AG10803 (cell line): ENCODE results near the gene NRN1L.

Source experiments
- DNase-seq: peaks from one replicate; pipeline ENCODE4 v3.0.0; 2010; ENCODE audit warnings: low read depth
- H3K4me3 ChIP-seq: 2 replicates; pipeline ENCODE4 v1.5.1; 2011; ENCODE audit warnings: mild to moderate bottlenecking, low read length, control low read depth
- CTCF ChIP-seq: conservative IDR thresholded peaks from 2 replicates; pipeline ENCODE4 v1.5.1; 2011; ENCODE audit warnings: mild to moderate bottlenecking, low read length, control low read depth, inconsistent platforms

NRN1L gene

DNA sequence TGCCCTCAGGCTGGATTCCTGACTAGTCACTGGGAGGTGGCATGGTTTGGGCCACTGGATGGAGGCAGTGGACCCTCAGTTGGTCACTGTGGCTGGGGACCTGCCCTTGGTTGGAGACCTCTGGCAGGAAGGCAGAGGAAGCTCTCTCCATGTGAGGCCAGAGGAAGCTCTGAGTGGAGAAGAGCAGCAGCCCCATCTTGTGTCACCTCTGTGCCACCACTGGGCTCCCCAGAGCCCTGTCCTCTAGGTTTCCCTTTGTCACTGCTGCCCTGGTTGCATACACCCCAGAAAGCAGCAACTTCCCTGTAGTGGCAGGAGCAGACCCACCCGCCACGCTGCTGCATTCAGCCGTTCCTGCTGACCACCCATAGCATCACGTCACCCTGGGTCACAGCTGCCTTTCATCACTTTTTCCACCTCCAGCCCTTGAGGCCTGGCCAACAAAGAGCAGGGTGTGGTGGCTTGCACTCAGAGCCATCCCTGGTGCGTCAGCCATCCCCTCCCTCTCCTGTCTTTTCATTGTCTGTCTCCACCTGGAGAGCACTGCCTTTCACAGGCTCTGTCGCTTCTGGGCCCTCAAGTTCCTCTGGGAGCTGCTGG is 35.0 kb downstream of the NRN1L start:
- H3K4me3 ChIP-seq = no peak overlapping the region
- DNase-seq = no peak
- TF ChIP-seq CTCF = no peak

GRCh38 chr16:67922221-67922620 is 37.5 kb downstream of the NRN1L start:
- H3K4me3 ChIP-seq = no peak overlapping the region
- no peak for DNase-seq
- no peak for TF ChIP-seq CTCF

- TF ChIP-seq CTCF = no peak
- no peak overlapping the region for H3K4me3 ChIP-seq
- no peak for DNase-seq
Measured at GRCh38 chr16:67922740-67923139, 38.1 kb downstream of the NRN1L start.

DNA sequence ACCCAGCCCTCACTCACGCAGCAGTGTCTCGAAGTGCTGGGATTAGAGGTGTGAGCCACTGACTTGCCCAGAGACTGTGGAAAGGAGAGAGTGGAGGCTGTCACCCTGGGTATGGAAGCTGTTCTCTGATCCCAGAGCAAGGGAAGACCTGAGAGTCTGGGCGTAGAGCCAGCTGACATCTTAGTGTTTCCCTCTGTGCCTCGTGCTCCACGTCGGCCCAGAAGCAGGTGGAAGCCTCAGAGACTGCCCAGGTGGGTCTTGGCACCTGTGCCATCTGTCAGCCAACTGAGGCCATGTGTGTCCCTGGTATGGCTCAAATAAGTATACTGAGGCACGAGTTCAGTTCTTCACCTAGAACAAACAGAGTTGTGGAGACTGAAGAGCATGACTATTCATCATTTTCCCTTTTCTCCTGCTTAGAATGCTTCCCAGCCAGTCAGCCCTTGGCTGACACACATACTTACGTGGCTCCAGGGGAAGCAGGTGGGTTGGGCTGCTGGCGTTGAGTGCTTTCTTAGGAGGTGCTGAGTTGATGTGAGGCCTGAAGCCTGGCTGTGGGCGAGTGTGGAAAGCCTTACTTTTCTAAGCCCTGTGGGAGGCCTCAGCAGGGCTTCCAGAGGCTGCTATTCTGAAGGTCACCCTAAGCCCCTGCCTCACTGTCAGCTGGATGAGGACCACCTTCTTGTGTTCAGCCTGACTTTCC is 38.9 kb downstream of the NRN1L start:
- TF ChIP-seq CTCF = no peak
- H3K4me3 ChIP-seq = no peak overlapping the region
- DNase-seq = no peak

- H3K4me3 ChIP-seq = no peak overlapping the region
- DNase-seq = no peak
- no peak for TF ChIP-seq CTCF
Measured at GRCh38 chr16:67924140-67924906, 39.6 kb downstream of the NRN1L start.

DNA sequence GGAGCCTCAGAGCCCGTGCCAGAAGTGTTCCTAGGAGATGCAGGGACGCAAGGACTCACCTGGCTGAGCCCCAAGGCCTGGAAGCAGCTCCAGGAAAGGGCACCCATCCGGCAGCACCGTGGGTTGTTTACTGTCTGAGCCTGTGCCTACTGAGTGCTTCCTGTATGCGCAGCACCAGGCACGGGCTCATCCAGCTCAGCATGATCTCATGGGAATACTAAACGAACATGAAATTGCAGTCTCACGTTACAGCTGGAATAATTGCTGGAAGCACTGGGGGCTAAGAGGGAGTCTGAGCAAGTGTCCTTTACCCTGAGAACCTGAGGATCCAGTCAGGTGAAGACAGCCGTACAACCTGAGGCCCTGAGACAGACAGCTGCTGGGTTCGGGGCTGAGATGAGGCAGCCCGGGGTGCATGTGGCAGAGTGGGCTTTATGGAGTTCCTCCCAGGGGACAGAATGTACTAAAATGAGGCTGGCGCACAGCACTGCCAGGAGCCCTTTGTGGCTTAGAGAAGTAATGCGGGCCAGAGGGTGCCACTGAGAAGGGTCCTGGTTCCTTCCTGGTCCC is 41.6 kb downstream of the NRN1L start:
- DNase-seq = no peak
- H3K4me3 ChIP-seq = no peak overlapping the region
- no peak for TF ChIP-seq CTCF
